ENCODE measurements around the gene SARS1. TPM values are rescaled to one million over a fixed set of nuclear protein-coding genes. Genes with fewer than 3 reads are reported as not detected.

The SARS1 gene
- polyA plus RNA-seq, 1 experiment: 411 TPM

DNA sequence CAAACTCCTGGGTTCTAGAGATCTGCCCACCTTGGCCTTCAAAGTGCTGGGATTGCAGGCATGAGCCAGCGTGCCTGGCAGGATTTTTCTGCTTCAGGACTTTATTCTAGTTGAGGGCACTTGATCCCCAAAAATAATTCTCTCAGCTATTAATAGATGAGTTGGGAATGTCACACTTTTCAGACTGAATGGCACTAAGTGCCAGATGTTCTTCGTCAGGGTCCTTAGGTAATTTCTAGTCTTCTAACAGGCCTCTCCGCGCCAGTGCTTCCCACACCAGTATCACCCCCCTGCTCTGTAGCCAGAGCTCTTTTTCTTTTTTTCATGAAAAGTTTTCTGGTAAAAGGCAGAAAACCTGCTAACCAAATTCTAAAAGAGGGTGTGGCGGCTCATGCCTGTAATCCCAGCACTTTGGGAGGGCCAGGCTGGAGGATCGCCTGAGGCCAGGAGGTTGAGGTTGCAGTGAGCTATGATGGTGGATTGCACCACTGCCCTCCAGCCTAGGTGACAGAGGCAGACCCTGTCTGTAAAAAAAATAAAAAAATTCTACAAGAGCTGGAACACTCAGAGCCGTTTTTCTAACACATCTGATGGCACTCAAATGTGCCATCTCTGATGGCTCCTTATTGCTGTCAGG is 6.1 kb upstream of the SARS1 start:
- Histone ChIP-seq H3K36me3 (ENCODE audit: control insufficient read depth, insufficient read depth, low read length) (no peaks in the 10 kb centered on the region), H3K27me3 (ENCODE audit: control insufficient read depth, insufficient read depth, low read length) (no peaks in the 10 kb centered on the region), H3K4me3 (ENCODE audit: low read depth, low read length) (no peak overlapping the region)
- POLR2A ChIA-PET: no interaction called here
- CTCF ChIA-PET: interaction anchor here (1.0 to 2.5 kb wide), 2 partner anchors 9 to 95 kb away, joined by 3 to 14 read pairs; a partner anchor contains a TSS
- DNase-seq (ENCODE audit: low read depth): no peak
- no peak for TF ChIP-seq CTCF (IDR thresholded peaks at IDR 0.05; ENCODE audit: insufficient read depth, low read depth, low read length)

DNA sequence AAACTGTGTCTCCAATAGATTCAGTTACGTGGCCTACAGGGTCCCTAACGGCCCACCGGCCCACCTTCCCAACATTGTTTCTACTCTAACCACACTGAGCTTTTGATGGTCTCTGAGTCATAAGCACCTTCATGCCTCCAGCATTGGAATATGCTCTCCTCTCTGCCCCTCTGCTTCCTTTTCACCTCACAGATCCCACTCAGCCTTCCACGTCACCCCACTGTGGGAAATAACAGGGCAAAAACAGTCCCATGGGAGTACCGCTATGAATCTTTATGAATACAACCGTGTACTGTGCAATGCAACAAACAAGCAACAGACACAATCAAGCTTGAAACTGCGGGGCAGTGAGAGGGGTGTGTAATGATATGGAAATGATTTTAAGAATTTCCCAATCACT is 5.3 kb upstream of the SARS1 start:
- DNase-seq (ENCODE audit: low read depth): no peak
- ChIA-PET POLR2A (no interaction called here), CTCF (interaction anchor here (1.0 to 2.5 kb wide), 2 partner anchors 10 to 96 kb away, joined by 3 to 14 read pairs; a partner anchor contains a TSS)
- TF ChIP-seq CTCF (IDR thresholded peaks at IDR 0.05; ENCODE audit: insufficient read depth, low read depth, low read length): no peak
- H3K4me3 ChIP-seq (ENCODE audit: low read depth, low read length): no peak overlapping the region
- H3K27me3 ChIP-seq (ENCODE audit: control insufficient read depth, insufficient read depth, low read length): no peaks in the 10 kb centered on the region
- no peaks in the 10 kb centered on the region for H3K36me3 ChIP-seq (ENCODE audit: control insufficient read depth, insufficient read depth, low read length)

- no peak overlapping the region for H3K4me3 ChIP-seq (ENCODE audit: low read depth, low read length)
- POLR2A ChIA-PET: no interaction called here
- no peaks in the 10 kb centered on the region for H3K36me3 ChIP-seq (ENCODE audit: control insufficient read depth, insufficient read depth, low read length)
- no peak for TF ChIP-seq CTCF (IDR thresholded peaks at IDR 0.05; ENCODE audit: insufficient read depth, low read depth, low read length)
- CTCF ChIA-PET: interaction anchor here (2.5 kb wide), 1 partner anchor 10 kb away, joined by 14 read pairs; no protein-coding TSS in a partner anchor
- H3K27me3 ChIP-seq (ENCODE audit: control insufficient read depth, insufficient read depth, low read length): no peaks in the 10 kb centered on the region
- DNase-seq (ENCODE audit: low read depth): no peak
Observed at GRCh38 chr1:109208836-109209463, 4.8 kb upstream of the SARS1 start.

DNA sequence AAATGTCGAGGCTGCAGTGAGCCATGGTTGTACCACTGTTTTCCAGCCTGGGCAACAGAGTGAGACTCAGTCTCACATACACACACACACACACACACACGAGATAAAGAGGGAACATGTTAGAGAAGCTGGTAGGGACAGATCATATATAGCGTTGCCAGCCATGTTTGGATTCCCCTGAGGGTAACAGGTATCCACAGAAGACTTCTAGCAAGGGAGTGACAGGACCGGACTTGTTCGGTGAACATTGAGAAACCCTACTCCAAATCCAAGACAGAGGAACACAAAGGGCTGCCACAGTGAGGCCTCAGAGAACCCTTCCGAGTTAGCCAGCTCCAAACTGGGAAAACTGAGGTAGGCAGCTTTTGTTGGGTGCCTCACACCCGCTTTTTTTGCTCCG is 3.7 kb upstream of the SARS1 start:
- no peak for TF ChIP-seq CTCF (IDR thresholded peaks at IDR 0.05; ENCODE audit: insufficient read depth, low read depth, low read length)
- POLR2A ChIA-PET: no interaction called here
- CTCF ChIA-PET: interaction anchor here (0.8 to 7.1 kb wide), 3 partner anchors 10 to 21 kb away, joined by 3 to 48 read pairs (median 3); no protein-coding TSS in a partner anchor

GRCh38 chr1:109213345-109213823 is 334 bp upstream of the SARS1 start:
- POLR2A ChIA-PET: interaction anchor here (0.6 kb wide), 2 partner anchors 11 to 16 kb away, joined by 3 to 4 read pairs; no protein-coding TSS in a partner anchor
- CTCF ChIA-PET: interaction anchor here (0.8 to 7.1 kb wide), 7 partner anchors 10 to 320 kb away, joined by 3 to 48 read pairs (median 4); no protein-coding TSS in a partner anchor
- Histone ChIP-seq H3K4me3 (ENCODE audit: low read depth, low read length) (peak overlapping the region; percentile 66), H3K27me3 (ENCODE audit: control insufficient read depth, insufficient read depth, low read length) (no peaks in the 10 kb centered on the region), H3K36me3 (ENCODE audit: control insufficient read depth, insufficient read depth, low read length) (peaks cover under 1% of the 10 kb centered on the region)
- no peak for TF ChIP-seq CTCF (IDR thresholded peaks at IDR 0.05; ENCODE audit: insufficient read depth, low read depth, low read length)
- DNase-seq (ENCODE audit: low read depth): no peak

More for the DNA sequence above, 3.7 kb upstream of the SARS1 start:
- no peaks in the 10 kb centered on the region for H3K27me3 ChIP-seq (ENCODE audit: control insufficient read depth, insufficient read depth, low read length)
- no peak overlapping the region for H3K4me3 ChIP-seq (ENCODE audit: low read depth, low read length)
- H3K36me3 ChIP-seq (ENCODE audit: control insufficient read depth, insufficient read depth, low read length): no peaks in the 10 kb centered on the region
- no peak for DNase-seq (ENCODE audit: low read depth)

Data from BJ (cell line).